Measurements from ENCODE around the gene SYNJ1. TPM values are rescaled to one million over a fixed set of nuclear protein-coding genes. Genes with fewer than 3 reads are reported as not detected.

Gene SYNJ1
- total and polyA plus RNA-seq, 9 of the 15 experiments (the other 6 are each of a cell fraction or from before 2014, with no cell fraction given) = 2.4 to 10.6 (median 5.6) TPM

DNA sequence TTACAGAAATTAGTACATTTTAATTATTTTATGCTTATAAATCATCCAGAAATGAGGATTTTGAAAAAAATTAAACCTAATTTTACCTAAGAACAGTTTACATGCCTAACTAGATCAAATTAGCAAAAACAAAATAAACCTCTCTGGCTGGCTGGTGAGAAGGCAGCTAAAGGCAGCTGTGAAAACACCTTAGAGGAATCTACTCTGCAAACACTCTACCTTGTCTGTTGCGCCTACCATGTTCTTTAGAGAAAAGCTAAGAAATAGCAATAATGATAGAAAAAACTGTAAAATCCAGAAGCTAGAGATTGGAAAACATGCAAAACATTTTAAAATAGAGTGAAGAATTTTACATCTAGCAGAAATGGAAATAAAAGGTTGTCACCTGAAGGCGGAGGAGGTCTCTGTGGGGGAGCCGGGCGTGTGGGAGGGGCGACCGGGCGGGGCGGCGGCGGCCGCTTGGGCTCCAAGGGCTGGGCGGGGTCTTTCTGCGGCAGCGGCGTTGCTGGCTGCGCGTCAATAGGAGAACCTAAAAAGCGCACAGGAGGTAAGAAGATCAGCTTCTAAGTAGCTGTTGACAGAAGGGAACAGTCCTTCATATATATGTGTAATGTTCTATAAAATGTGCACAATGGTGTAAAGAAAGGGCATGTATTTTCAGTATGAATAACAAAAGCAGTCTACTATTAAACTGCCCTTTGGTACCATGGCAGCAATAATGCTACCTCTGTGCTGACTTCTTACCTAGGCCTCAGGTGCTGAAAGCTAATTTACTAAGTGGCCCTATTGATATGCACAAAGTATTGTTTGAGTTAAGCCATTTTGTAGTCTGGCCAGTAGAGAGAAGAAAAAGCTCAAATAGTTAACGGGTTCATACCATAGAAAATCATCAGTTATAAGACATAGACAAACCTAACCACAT lies 82.3 kb downstream of the SYNJ1 start (continued):
- TF ChIP-seq, protein P1, sequence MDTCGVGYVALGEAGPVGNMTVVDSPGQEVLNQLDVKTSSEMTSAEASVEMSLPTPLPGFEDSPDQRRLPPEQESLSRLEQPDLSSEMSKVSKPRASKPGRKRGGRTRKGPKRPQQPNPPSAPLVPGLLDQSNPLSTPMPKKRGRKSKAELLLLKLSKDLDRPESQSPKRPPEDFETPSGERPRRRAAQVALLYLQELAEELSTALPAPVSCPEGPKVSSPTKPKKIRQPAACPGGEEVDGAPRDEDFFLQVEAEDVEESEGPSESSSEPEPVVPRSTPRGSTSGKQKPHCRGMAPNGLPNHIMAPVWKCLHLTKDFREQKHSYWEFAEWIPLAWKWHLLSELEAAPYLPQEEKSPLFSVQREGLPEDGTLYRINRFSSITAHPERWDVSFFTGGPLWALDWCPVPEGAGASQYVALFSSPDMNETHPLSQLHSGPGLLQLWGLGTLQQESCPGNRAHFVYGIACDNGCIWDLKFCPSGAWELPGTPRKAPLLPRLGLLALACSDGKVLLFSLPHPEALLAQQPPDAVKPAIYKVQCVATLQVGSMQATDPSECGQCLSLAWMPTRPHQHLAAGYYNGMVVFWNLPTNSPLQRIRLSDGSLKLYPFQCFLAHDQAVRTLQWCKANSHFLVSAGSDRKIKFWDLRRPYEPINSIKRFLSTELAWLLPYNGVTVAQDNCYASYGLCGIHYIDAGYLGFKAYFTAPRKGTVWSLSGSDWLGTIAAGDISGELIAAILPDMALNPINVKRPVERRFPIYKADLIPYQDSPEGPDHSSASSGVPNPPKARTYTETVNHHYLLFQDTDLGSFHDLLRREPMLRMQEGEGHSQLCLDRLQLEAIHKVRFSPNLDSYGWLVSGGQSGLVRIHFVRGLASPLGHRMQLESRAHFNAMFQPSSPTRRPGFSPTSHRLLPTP (IDR thresholded peaks at IDR 0.05; ENCODE audit: borderline replicate concordance, extremely low read depth, insufficient read length) = no peak
- TF ChIP-seq, protein P2, sequence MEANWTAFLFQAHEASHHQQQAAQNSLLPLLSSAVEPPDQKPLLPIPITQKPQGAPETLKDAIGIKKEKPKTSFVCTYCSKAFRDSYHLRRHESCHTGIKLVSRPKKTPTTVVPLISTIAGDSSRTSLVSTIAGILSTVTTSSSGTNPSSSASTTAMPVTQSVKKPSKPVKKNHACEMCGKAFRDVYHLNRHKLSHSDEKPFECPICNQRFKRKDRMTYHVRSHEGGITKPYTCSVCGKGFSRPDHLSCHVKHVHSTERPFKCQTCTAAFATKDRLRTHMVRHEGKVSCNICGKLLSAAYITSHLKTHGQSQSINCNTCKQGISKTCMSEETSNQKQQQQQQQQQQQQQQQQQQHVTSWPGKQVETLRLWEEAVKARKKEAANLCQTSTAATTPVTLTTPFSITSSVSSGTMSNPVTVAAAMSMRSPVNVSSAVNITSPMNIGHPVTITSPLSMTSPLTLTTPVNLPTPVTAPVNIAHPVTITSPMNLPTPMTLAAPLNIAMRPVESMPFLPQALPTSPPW (CRISPR knock-in tag; IDR thresholded peaks at IDR 0.05) = peak; percentile 77
- no peak for TF ChIP-seq BACH1 (tag; IDR thresholded peaks at IDR 0.05)
- no peak for TF ChIP-seq TSC22D4 (tag; IDR thresholded peaks at IDR 0.05)
- no peak for TF ChIP-seq CBX2 (IDR thresholded peaks at IDR 0.05; ENCODE audit: insufficient read depth, low read length, poor library complexity, severe bottlenecking)
- no peak for TF ChIP-seq ARNT (IDR thresholded peaks at IDR 0.05)
- TF ChIP-seq, protein P3, sequence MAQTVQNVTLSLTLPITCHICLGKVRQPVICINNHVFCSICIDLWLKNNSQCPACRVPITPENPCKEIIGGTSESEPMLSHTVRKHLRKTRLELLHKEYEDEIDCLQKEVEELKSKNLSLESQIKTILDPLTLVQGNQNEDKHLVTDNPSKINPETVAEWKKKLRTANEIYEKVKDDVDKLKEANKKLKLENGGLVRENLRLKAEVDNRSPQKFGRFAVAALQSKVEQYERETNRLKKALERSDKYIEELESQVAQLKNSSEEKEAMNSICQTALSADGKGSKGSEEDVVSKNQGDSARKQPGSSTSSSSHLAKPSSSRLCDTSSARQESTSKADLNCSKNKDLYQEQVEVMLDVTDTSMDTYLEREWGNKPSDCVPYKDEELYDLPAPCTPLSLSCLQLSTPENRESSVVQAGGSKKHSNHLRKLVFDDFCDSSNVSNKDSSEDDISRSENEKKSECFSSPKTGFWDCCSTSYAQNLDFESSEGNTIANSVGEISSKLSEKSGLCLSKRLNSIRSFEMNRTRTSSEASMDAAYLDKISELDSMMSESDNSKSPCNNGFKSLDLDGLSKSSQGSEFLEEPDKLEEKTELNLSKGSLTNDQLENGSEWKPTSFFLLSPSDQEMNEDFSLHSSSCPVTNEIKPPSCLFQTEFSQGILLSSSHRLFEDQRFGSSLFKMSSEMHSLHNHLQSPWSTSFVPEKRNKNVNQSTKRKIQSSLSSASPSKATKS (CRISPR knock-in tag; IDR thresholded peaks at IDR 0.05) = no peak
- no peak for TF ChIP-seq ZNF184 (CRISPR knock-in tag; IDR thresholded peaks at IDR 0.05)
- no peak for TF ChIP-seq RBM14 (IDR thresholded peaks at IDR 0.05; ENCODE audit: borderline replicate concordance, insufficient read depth, low read depth, low read length)
- TF ChIP-seq, protein P4, sequence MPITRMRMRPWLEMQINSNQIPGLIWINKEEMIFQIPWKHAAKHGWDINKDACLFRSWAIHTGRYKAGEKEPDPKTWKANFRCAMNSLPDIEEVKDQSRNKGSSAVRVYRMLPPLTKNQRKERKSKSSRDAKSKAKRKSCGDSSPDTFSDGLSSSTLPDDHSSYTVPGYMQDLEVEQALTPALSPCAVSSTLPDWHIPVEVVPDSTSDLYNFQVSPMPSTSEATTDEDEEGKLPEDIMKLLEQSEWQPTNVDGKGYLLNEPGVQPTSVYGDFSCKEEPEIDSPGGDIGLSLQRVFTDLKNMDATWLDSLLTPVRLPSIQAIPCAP (CRISPR knock-in tag; IDR thresholded peaks at IDR 0.05; ENCODE audit: borderline replicate concordance) = no peak
- no peak for TF ChIP-seq KLF13 (tag; IDR thresholded peaks at IDR 0.05; ENCODE audit: borderline replicate concordance, low read depth)
- no peak for TF ChIP-seq IRF9 (tag; IDR thresholded peaks at IDR 0.05)
- TF ChIP-seq ZBTB7A (IDR thresholded peaks at IDR 0.05; ENCODE audit: borderline replicate concordance, control insufficient read depth, low read depth, low read length) = peak; percentile 85
- TF ChIP-seq L3MBTL2 (IDR thresholded peaks at IDR 0.05) = no peak
- no peak for TF ChIP-seq MYNN (IDR thresholded peaks at IDR 0.05)
- TF ChIP-seq MYNN (CRISPR knock-in tag; IDR thresholded peaks at IDR 0.05) = no peak
- TF ChIP-seq NR4A1 (CRISPR knock-in tag; IDR thresholded peaks at IDR 0.05) = no peak
- no peak for TF ChIP-seq NR4A1 (tag; IDR thresholded peaks at IDR 0.05)

Measured in K562 (cell line).